ENCODE measurements around the gene DGCR6L. TPM values are rescaled to one million over a fixed set of nuclear protein-coding genes. Genes with fewer than 3 reads are reported as not detected.

DGCR6L gene
- 29.3 to 45.2 TPM (median 44.0 TPM) in 5 replicates for total RNA-seq (2022; extraction: Qiagen RNA extraction)

DNA sequence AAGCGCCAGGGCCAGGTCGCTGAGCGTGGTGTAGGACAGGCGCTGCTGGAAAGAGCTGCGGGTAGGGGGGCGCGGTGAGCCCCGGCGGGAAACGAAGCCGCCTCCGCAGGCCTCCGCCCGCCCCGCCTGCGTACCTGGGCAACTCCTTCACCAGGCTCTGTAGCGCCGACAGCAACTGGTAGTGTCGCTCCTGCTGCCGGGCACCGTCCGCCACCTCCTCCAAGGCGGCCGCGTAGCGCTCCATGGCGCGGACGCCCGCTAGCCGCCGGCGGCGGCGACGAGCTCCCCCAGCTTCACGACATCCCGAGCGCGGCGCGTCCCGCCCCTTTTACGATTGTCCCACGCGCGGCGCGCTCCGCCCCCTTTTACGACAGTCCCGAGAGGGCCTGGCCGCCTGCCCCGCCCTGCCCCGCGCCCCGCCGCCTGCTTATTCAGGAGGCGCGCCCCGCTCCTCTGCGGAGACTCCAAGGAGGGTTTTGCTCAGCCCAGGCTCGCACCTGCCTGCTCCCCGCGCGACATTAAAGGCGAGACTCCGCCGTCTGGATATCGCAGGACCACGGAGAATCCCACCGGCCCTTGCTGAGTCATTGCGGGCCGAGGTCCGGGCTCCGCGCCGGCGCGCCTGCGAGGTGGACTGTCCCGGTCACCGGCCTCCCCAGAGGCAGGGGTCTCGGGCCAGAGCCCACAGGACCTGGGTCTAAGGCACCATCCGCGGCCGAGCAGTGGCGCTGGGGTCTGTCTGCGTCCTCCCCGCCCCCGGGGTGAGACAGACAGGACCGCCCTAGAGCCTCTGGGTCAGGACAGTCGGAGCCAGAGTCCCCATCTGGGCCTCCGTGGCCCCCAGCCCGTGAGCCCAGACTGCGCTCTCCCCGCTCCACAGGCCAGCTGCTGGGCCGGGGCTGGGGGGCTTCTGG lies at the start of gene DGCR6L:
TSS of gene DGCR6L (minus strand) at position 316 of the 914 bp plus-strand sequence. CDS start at position 244, 72 bp downstream.

DNA sequence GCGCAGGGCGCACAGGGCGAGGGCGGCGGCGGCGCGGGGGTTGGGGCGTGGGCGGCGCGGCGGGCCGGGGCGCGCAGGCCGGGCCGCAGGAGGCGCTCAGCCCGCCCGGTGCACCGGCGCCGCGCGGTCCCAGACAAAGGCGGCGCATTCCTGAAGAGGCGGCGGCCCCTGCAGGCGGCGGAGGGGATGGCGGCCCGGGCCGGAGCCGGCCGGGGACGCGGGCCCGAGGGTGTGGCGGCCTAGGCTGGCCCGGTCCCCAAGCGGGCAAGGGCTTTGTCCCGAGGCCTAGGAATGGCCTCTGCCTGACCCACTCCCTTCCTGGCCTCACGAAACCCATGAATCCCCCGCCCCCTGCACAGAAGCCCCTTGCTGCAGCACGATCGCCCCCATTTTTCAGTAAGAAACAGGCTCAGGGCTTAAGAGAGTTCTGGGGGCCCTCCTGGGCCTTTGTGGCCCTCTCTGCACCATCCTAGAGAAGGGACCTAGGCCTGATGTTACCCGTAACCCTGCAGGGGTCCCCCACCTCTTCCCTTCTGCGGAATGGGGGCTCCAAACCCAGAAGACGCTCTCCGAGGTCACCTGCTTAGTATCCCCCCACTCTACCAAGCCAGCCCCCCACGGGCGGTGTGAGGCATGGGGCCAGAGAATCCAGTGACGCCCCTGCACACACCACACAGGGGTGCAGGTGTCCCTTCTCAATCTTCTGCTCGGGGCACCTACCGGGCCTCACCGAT lies 51.4 kb downstream of the DGCR6L start, which contains the start of gene RTN4R:
TSS of gene RTN4R (minus strand) at position 40 of the 734 bp plus-strand sequence. CDS start 226 bp downstream, outside the sequence.

Other genes with a start within 250 kb of the DGCR6L start
- gene DGCR8, start 239.8 kb downstream of the DGCR6L start, total RNA-seq (2022; extraction: Qiagen RNA extraction) = 18.6 to 21.0 TPM (median 20.8 TPM) in 5 replicates
- gene RANBP1, start 204.0 kb downstream of the DGCR6L start, total RNA-seq (2022; extraction: Qiagen RNA extraction) = 280 to 300 TPM (median 290 TPM) in 5 replicates
- 18.4 to 28.3 TPM (median 23.4 TPM) in 5 replicates for gene TRMT2A, start 202.8 kb downstream of the DGCR6L start, total RNA-seq (2022; extraction: Qiagen RNA extraction)
- gene ZDHHC8, start 188.3 kb downstream of the DGCR6L start, total RNA-seq (2022; extraction: Qiagen RNA extraction) = 23.7 to 38.6 TPM (median 33.0 TPM) in 5 replicates
- gene CCDC188, start 169.0 kb downstream of the DGCR6L start, total RNA-seq (2022; extraction: Qiagen RNA extraction) = not detected in 5 replicates
- 7.0 to 14.6 TPM (median 12.4 TPM) in 5 replicates for gene RTN4R, start 51.7 kb downstream of the DGCR6L start, total RNA-seq (2022; extraction: Qiagen RNA extraction)
- gene ZNF74, start 74.1 kb upstream of the DGCR6L start, total RNA-seq (2022; extraction: Qiagen RNA extraction) = 4.8 to 7.1 TPM (median 5.8 TPM) in 5 replicates
- gene SCARF2, start 117.8 kb upstream of the DGCR6L start, total RNA-seq (2022; extraction: Qiagen RNA extraction) = 0.83 to 1.2 TPM (median 0.97 TPM) in 5 replicates
- 8.8 to 12.6 TPM (median 10.1 TPM) in 5 replicates for gene KLHL22, start 175.7 kb upstream of the DGCR6L start, total RNA-seq (2022; extraction: Qiagen RNA extraction)
- 51.1 to 62.6 TPM (median 60.3 TPM) in 5 replicates for gene MED15, start 187.6 kb upstream of the DGCR6L start, total RNA-seq (2022; extraction: Qiagen RNA extraction)

Data from A549 treated with Mapracorat at 1 μM for 4 hours (cell line).